Activated naive CD4-positive, alpha-beta T cell treated with Interleukin-2 at 50 U/mL for 16 hours (primary cell): ENCODE results near the gene MPL.
"Not testable (repeated sequence)": the region's sequence is repeated elsewhere in the genome, so short reads cannot be mapped to it uniquely, and the experiment has no call there.

Experiments
- DNase-seq: peaks from one replicate; pipeline ENCODE4 v3.0.0-alpha.2; 2020

Gene MPL

DNA sequence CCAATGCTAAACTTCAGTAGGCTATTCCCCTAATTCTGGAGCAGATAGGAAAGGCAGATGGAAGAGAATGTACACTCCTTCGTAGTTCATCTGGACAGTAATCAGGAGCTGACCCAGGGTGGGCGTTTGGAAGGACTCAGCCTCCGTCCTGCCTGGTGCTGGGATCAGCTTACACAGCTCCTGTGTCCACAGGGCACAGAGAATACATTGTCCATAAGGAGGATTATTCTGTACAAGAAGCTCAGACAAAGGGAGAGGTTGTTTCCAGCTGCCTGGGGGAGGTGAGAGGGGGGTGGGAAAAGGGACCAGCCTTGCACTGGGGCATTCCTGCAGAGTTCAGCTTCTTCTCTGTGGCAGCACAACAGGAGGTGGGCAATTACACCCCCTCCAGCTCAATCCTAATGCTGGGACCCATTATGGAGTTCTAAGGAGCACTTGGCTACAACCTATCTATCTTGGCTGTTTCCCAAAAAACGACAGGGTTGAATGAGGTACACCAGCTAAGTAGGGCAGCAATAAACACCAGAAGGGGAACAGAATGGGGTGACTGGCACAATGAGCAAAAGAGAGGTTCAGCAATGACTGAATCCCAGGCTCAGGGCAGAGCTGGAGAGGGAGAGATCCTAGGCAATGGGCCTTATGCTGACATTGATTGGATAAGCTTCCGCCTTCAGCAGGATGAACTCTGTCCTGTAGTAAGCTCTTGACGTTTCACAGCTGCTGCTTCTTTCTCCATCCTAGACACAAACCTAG, 44.6 kb downstream of the MPL start:
- no peak for DNase-seq

DNA sequence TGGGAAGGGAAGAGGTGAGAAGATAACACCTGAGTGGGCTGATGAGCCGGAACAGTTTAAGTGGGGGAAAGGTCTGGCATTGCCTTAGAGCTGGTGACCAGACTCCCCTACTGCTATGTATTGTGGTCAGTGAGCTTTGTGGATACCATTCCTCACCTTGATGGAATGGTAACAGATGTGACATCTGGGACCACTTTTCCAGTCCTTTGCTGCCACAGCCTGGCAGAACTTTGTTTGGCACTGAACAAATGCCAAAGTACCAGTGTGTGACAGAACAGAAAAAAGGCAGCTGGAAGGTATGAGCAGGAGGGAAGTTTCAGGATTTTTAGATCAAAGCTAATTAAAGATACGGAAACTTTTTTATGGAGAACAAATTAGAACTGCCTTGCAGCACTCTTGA, 45.8 kb downstream of the MPL start:
- no peak for DNase-seq

- DNase-seq: no peak
These were observed 49.1 kb downstream of the MPL start for GRCh38 chr1:43386676-43387075.

DNA sequence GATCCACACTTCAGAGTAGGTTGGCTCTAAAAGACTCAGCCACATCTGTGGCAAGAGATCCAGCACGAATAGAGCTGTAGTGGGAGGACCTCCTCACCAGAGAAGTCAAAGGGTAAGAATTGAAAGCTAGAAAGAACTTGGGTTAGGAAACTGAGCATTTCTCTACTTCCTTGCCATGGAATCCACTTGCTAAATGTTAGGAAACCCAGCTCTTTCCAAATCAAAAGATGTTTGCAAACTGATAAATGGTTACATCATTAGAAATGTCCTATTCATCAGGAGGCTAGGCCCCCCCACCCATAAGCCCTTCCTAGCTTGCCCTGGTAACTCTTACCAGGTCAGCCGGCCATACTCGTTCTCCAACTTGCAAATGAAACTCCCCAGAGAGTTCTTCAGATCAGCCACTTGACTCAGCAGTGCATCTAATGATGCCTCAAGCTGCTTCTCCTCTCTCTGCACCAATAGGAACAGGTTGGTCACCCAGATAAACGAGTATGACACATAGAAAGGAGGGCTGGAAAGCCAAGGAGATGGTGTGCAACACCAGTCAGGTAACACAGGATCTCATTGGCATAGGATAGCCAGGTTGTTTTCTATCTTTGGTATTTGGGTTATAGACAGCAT, 50.5 kb downstream of the MPL start:
- no peak for DNase-seq

DNA sequence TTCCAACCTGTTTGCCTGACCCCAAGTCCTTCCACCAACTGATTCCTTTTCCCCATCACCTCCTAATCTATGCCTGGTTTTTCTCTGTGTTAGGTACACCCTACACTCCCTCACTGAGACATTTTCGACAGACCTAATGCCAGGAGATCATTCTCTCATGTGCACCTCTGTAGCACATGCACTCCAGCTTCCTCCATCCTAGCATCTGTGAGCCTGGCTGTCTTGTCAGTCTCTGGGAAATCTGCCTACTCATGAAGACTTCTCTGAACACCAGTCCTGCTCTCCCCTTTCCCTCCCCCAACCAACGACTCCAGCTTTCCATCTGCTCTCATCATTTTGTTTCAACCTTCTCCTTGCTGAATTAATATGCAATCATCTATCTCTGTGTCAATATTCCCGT, 51.0 kb downstream of the MPL start:
- DNase-seq: no peak

DNA sequence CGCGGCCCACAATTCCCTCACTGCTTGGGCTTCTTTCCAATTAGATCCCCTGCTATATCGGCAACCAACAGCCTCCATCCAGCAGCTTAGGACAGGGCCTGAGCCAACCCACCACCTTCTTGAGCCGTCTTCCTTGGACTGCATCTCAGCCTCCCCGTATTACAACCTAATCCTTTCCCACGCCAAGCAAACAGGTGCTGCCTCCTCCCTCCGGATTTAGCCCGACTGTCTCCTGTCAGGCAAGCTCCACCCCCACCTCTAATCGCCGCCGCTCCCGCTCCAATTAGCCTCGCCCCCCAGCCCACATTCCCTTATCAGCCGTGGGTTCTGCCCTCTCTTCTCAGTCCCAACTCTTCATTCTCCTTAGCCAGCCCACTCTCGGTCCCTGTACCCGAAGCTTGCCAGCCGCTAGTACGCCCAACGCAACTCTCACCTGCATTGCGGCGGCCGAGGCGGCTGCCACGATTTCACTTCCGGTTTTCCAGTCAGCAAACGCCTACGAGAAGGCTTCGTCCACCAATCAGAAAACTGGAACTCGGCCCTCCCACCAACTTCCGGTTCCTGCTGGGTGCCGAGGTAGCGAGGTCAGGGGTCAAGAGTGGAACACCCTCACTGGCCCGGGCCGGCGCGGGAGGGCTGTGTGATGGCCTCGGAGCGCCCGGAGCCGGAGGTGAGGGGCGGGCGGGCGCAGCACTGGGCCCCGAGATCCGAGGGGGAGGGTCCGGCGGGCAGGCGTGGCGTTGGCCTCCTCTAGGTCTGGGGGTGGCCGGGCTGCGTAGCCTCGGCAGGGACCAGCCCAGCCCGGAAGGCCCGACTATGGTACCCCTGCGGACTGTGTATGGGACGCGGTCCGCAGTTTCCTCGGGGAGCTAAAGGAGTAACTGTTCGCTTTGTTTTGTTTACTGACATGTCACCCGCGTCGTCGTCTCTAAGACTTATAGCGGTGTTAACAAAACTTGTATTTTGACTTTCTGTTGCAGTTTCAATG, 52.0 kb downstream of the MPL start, which contains the start of the genes MED8 and SZT2:
MED8 (minus strand) TSS at position 475 of the 988 bp plus-strand sequence; CDS start at position 439, 36 bp downstream.
SZT2 (plus strand) TSS at position 574 of the 988 bp plus-strand sequence; CDS start at position 644, 70 bp downstream.
- DNase-seq: peak; percentile 96

GRCh38 chr1:43392702-43393101, 55.1 kb downstream of the MPL start:
- DNase-seq: no peak

DNA sequence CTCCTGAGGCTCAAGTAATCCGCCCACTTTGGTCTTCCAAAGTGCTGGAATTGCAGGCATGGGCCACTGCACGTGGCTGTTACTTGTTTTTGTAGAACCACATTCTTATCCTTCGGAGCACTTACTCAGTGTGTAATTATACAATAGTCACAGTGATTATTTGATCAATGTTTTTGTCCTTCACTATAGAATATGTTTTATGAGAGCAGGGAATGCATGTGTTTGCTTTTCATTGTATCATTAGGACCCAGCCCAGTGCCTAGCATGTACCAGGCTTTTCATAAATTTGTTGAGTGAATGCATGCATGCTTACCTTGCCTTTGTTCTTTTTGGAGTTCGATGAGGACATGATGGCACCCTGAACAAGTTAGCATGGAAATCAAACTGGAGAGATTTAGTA, 57.9 kb downstream of the MPL start:
- no peak for DNase-seq

DNA sequence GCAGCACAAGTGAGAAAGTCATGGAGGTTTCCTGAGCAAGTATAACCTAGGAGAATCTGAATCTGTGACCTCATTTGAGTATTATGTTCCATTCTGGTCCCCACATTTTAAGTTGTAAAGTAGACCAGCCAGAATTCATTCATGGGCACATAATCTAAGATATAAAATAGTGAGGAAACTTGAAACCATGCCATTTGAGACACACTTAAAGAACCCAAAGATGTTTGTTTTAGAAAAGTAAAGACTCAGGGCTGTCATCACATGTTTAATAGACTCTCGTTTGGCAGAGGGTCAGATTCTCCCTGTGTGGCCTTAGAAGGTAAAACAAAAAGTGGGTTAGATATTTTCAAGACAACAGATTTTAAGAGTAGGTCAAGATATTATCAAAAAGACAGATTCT, 58.4 kb downstream of the MPL start:
- DNase-seq: no peak

DNA sequence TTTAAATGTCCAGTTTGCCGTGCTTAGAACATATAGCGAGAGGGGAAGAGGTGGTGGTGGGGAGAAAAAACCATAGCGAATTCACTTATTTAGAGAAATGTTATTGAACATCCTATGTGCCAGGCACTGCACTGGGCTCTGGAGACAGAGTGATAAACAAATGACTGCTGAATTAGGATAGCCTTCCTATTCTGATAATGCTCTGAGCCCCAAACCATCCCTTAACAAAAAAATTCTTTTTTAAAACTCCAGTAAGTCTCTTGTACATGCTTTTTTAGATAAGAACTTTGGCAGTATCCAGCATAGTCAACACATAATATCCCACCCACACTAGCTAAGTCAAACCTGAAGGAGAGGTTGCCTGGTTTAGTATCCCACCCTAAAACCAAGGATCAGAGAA, 60.6 kb downstream of the MPL start:
- no peak for DNase-seq

DNA sequence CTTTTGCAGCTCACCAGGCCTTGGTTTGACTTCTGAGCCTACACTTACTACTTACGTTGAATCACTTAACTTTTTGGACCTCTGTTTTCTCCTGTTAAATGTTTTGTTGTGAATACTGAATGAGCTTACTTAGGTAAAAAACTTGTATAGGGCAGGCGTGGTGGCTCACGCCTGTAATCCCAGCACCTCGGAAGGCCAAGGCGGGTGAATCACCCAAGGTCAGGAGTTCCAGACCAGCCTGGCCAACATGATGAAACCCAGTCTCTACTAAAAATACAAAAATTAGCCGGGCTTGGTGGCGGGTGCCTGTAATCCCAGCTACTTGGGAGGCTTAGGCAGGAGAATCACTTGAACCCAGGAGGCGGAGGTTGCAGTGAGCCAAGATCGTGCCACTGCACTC, 62.8 kb downstream of the MPL start:
- not testable (repeated sequence) for DNase-seq

GRCh38 chr1:43402089-43402865, 64.7 kb downstream of the MPL start:
- DNase-seq: no peak
